Trophoblast cell (in vitro differentiated cells and primary cell): ENCODE data around the gene TOM1L2.
A peak's percentile ranks its signal among the peaks of the same experiment; 100 is the strongest.

Source experiments
- DNase-seq, 2 donors: peaks; one replicate each; pipeline ENCODE4 v3.0.0-alpha.2; 2016
- H2AFZ ChIP-seq: 2 replicates; pipeline ENCODE4 v1.6.1; 2013; ENCODE audit warnings: low read length, moderate library complexity, mild to moderate bottlenecking; ENCODE audit not compliant: insufficient read depth, poor library complexity
- H2AK5ac ChIP-seq: 2 replicates; pipeline ENCODE4 v1.6.1; 2013; ENCODE audit warnings: mild to moderate bottlenecking, low read length
- H2BK120ac ChIP-seq: 2 replicates; pipeline ENCODE4 v1.6.1; 2013; ENCODE audit warnings: low read length, mild to moderate bottlenecking, moderate library complexity; ENCODE audit not compliant: insufficient read depth, poor library complexity
- H2BK12ac ChIP-seq: 2 replicates; pipeline ENCODE4 v1.6.1; 2013; ENCODE audit warnings: mild to moderate bottlenecking, low read length, moderate library complexity
- H2BK5ac ChIP-seq: 2 replicates; pipeline ENCODE4 v1.6.1; 2013; ENCODE audit warnings: low read length, low read depth, moderate library complexity, mild to moderate bottlenecking; ENCODE audit not compliant: poor library complexity
- H3K14ac ChIP-seq: 2 replicates; pipeline ENCODE4 v1.6.1; 2013; ENCODE audit warnings: mild to moderate bottlenecking, low read length
- H3K18ac ChIP-seq: 2 replicates; pipeline ENCODE4 v1.6.1; 2013; ENCODE audit warnings: mild to moderate bottlenecking, low read length
- H3K23ac ChIP-seq: 2 replicates; pipeline ENCODE4 v1.6.1; 2013; ENCODE audit warnings: low read length
- H3K27ac ChIP-seq: 2 replicates; pipeline ENCODE4 v1.5.1; 2013; ENCODE audit warnings: low read depth, mild to moderate bottlenecking, inconsistent platforms, low read length, moderate library complexity
- H3K27me3 ChIP-seq: 2 replicates; pipeline ENCODE4 v1.6.1; 2013; ENCODE audit warnings: inconsistent platforms, mild to moderate bottlenecking, low read length, moderate library complexity; ENCODE audit not compliant: insufficient read depth
- H3K36me3 ChIP-seq, 2 experiments: 1 replicate in 1 of 2; 2 replicates in 1 of 2; pipeline ENCODE4 v1.6.1; 2013; ENCODE audit warnings: low read length in 2 of 2, mild to moderate bottlenecking in 2 of 2, moderate library complexity in 1 of 2; ENCODE audit not compliant: insufficient read depth in 2 of 2, control insufficient read depth in 1 of 2
- H3K4ac ChIP-seq: 2 replicates; pipeline ENCODE4 v1.6.1; 2013; ENCODE audit warnings: low read depth, mild to moderate bottlenecking, low read length, moderate library complexity
- H3K4me1 ChIP-seq, 2 experiments: 1 replicate in 1 of 2; 2 replicates in 1 of 2; pipeline ENCODE4 v1.6.1; 2013; ENCODE audit warnings: low read length in 2 of 2, mild to moderate bottlenecking in 2 of 2, moderate library complexity in 1 of 2; ENCODE audit not compliant: insufficient read depth in 2 of 2, control insufficient read depth in 1 of 2
- H3K4me2 ChIP-seq: 2 replicates; pipeline ENCODE4 v1.6.1; 2013; ENCODE audit warnings: inconsistent platforms, mild to moderate bottlenecking, low read length, moderate library complexity
- H3K4me3 ChIP-seq: 2 replicates; pipeline ENCODE4 v1.5.1; 2013; ENCODE audit warnings: mild to moderate bottlenecking, low read depth, low read length, inconsistent platforms
- H3K79me1 ChIP-seq: one replicate; pipeline ENCODE4 v1.6.1; 2013; ENCODE audit warnings: low read length
- H3K79me2 ChIP-seq: 2 replicates; pipeline ENCODE4 v1.6.1; 2013; ENCODE audit warnings: low read length, mild to moderate bottlenecking; ENCODE audit not compliant: control insufficient read depth, insufficient read depth, poor library complexity
- H3K9ac ChIP-seq: 2 replicates; pipeline ENCODE4 v1.6.1; 2013; ENCODE audit warnings: mild to moderate bottlenecking, low read length
- H3K9me3 ChIP-seq: 2 replicates; pipeline ENCODE4 v1.6.1; 2013; ENCODE audit warnings: low read depth, mild to moderate bottlenecking, control low read depth, inconsistent platforms, low read length; ENCODE audit not compliant: insufficient read depth
- H4K12ac ChIP-seq: 2 replicates; pipeline ENCODE4 v1.6.1; 2013; ENCODE audit warnings: low read depth, mild to moderate bottlenecking, low read length, moderate library complexity
- H4K8ac ChIP-seq: 2 replicates; pipeline ENCODE4 v1.6.1; 2013; ENCODE audit warnings: low read depth, mild to moderate bottlenecking, low read length, moderate library complexity
- H4K91ac ChIP-seq: one replicate; pipeline ENCODE4 v1.6.1; 2013; ENCODE audit warnings: low read depth, mild to moderate bottlenecking, low read length, moderate library complexity
- WGBS: extraction: QIAGEN DNeasy Blood & Tissue Kit; methylation state at CpG from one replicate; pipeline ENCODE4 v1.1.7; 2013; ENCODE audit warnings: missing lambda C conversion rate; ENCODE audit not compliant: insufficient read length, insufficient coverage; ENCODE audit errors: extremely low coverage; 5-methylcytosine and 5-hydroxymethylcytosine counted together

The TOM1L2 gene

GRCh38 chr17:17819111-17819510, 153.1 kb downstream of the TOM1L2 start:
- no peak overlapping the region for H3K4me3 ChIP-seq
- no peak for DNase-seq
- no peak overlapping the region for H2BK120ac ChIP-seq
- H3K4ac ChIP-seq = no peak overlapping the region
- H2BK12ac ChIP-seq = no peak overlapping the region
- H4K12ac ChIP-seq = no peak overlapping the region
- no peak overlapping the region for H3K9ac ChIP-seq
- H3K27me3 ChIP-seq = no peaks in the 10 kb centered on the region
- H3K14ac ChIP-seq = no peak overlapping the region
- no peak overlapping the region for H2AFZ ChIP-seq
- peaks cover 21 to 39% of the 10 kb centered on the region in 2 experiments for H3K4me1 ChIP-seq
- peaks cover 4% of the 10 kb centered on the region for H3K9me3 ChIP-seq
- no peak overlapping the region for H2BK5ac ChIP-seq
- H3K79me1 ChIP-seq = peaks cover 17% of the 10 kb centered on the region
- H4K8ac ChIP-seq = no peak overlapping the region
- no peak overlapping the region for H3K23ac ChIP-seq
- H3K79me2 ChIP-seq = peaks cover 17% of the 10 kb centered on the region
- WGBS = no CpG with 5 or more reads among the region's 12 CpGs
- no peak overlapping the region for H2AK5ac ChIP-seq
- H4K91ac ChIP-seq = no peak overlapping the region
- no peak overlapping the region for H3K4me2 ChIP-seq
- no peak overlapping the region for H3K27ac ChIP-seq
- H3K36me3 ChIP-seq = peaks cover 66 to 67% of the 10 kb centered on the region in 2 experiments
- H3K18ac ChIP-seq = peak overlapping the region; percentile 3

- no CpG with 5 or more reads among the region's 10 CpGs for WGBS
- peaks cover 10% of the 10 kb centered on the region for H3K79me1 ChIP-seq
- peaks cover 4% of the 10 kb centered on the region for H3K9me3 ChIP-seq
- no peak overlapping the region for H2BK12ac ChIP-seq
- no peak overlapping the region for H2BK5ac ChIP-seq
- no peak overlapping the region for H3K14ac ChIP-seq
- no peaks in the 10 kb centered on the region for H3K27me3 ChIP-seq
- peaks cover 76 to 77% of the 10 kb centered on the region in 2 experiments for H3K36me3 ChIP-seq
- H4K91ac ChIP-seq = no peak overlapping the region
- no peak overlapping the region for H4K12ac ChIP-seq
- H4K8ac ChIP-seq = no peak overlapping the region
- H2AFZ ChIP-seq = no peak overlapping the region
- H3K4me3 ChIP-seq = no peak overlapping the region
- no peak overlapping the region for H2AK5ac ChIP-seq
- no peak overlapping the region for H3K27ac ChIP-seq
- no peak overlapping the region for H3K9ac ChIP-seq
- H3K18ac ChIP-seq = no peak overlapping the region
- no peak overlapping the region for H3K4ac ChIP-seq
- H3K79me2 ChIP-seq = peaks cover 11% of the 10 kb centered on the region
- H2BK120ac ChIP-seq = no peak overlapping the region
- peaks cover 14 to 33% of the 10 kb centered on the region in 2 experiments for H3K4me1 ChIP-seq
- DNase-seq = no peak
- no peak overlapping the region for H3K23ac ChIP-seq
- H3K4me2 ChIP-seq = no peak overlapping the region
Observed at GRCh38 chr17:17818088-17818526, 154.1 kb downstream of the TOM1L2 start.

- no peak overlapping the region for H2BK120ac ChIP-seq
- H2AK5ac ChIP-seq = no peak overlapping the region
- H3K4ac ChIP-seq = no peak overlapping the region
- H3K4me2 ChIP-seq = no peak overlapping the region
- H3K4me1 ChIP-seq = peaks cover 10 to 30% of the 10 kb centered on the region in 2 experiments
- H4K12ac ChIP-seq = no peak overlapping the region
- H3K23ac ChIP-seq = no peak overlapping the region
- no peak overlapping the region for H4K91ac ChIP-seq
- no peak overlapping the region for H2BK5ac ChIP-seq
- peaks cover 4% of the 10 kb centered on the region for H3K9me3 ChIP-seq
- DNase-seq = no peak
- H2AFZ ChIP-seq = no peak overlapping the region
- H2BK12ac ChIP-seq = no peak overlapping the region
- peaks cover 5% of the 10 kb centered on the region for H3K79me2 ChIP-seq
- H4K8ac ChIP-seq = no peak overlapping the region
- peaks cover 6% of the 10 kb centered on the region for H3K79me1 ChIP-seq
- no peak overlapping the region for H3K9ac ChIP-seq
- no CpG with 5 or more reads among the region's 10 CpGs for WGBS
- H3K27ac ChIP-seq = no peak overlapping the region
- peaks cover 80 to 81% of the 10 kb centered on the region in 2 experiments for H3K36me3 ChIP-seq
- H3K4me3 ChIP-seq = no peak overlapping the region
- no peak overlapping the region for H3K14ac ChIP-seq
- no peaks in the 10 kb centered on the region for H3K27me3 ChIP-seq
- H3K18ac ChIP-seq = peak overlapping the region; percentile 23
Observed at GRCh38 chr17:17817552-17817947, 154.7 kb downstream of the TOM1L2 start.

GRCh38 chr17:17816831-17817551, 155.2 kb downstream of the TOM1L2 start:
- WGBS = no CpG with 5 or more reads among the region's 24 CpGs
- H3K9me3 ChIP-seq = peaks cover 4% of the 10 kb centered on the region
- H3K27me3 ChIP-seq = no peaks in the 10 kb centered on the region
- no peak overlapping the region for H3K23ac ChIP-seq
- no peak overlapping the region for H2AFZ ChIP-seq
- no peaks in the 10 kb centered on the region for H3K79me2 ChIP-seq
- H3K9ac ChIP-seq = no peak overlapping the region
- no peak overlapping the region for H3K27ac ChIP-seq
- H3K36me3 ChIP-seq = peaks cover 84% of the 10 kb centered on the region in 2 experiments
- no peak overlapping the region for H3K4me3 ChIP-seq
- no peak overlapping the region for H2BK12ac ChIP-seq
- H3K4me1 ChIP-seq = peaks cover 8 to 29% of the 10 kb centered on the region in 2 experiments
- no peaks in the 10 kb centered on the region for H3K79me1 ChIP-seq
- H2BK120ac ChIP-seq = no peak overlapping the region
- no peak overlapping the region for H2AK5ac ChIP-seq
- no peak overlapping the region for H4K91ac ChIP-seq
- H4K12ac ChIP-seq = no peak overlapping the region
- no peak overlapping the region for H2BK5ac ChIP-seq
- no peak overlapping the region for H3K14ac ChIP-seq
- no peak overlapping the region for H3K18ac ChIP-seq
- no peak for DNase-seq
- no peak overlapping the region for H3K4ac ChIP-seq
- H3K4me2 ChIP-seq = no peak overlapping the region
- no peak overlapping the region for H4K8ac ChIP-seq
